ENCODE results near the gene CAPN1. TPM values are rescaled to one million over a fixed set of nuclear protein-coding genes. Genes with fewer than 3 reads are reported as not detected.

The CAPN1 gene
- total RNA-seq, 1 donor from 2014 or later, result 154 TPM

GRCh38 chr11:65180877-65181568 is 705 bp upstream of the CAPN1 start:
- TF ChIP-seq CTCF (IDR thresholded peaks at IDR 0.05), result peak; percentile 64
- Mint-ChIP-seq H3K4me1 (ENCODE audit: unreplicated experiment) (peaks cover 13% of the 10 kb centered on the region), H3K9me3 (ENCODE audit: unreplicated experiment) (no peaks in the 10 kb centered on the region), H3K27ac (ENCODE audit: unreplicated experiment) (no peak overlapping the region), H3K36me3 (ENCODE audit: unreplicated experiment) (no peaks in the 10 kb centered on the region), H3K4me3 (ENCODE audit: unreplicated experiment) (peak overlapping the region; percentile 82), H3K27me3 (ENCODE audit: unreplicated experiment) (no peaks in the 10 kb centered on the region)
- DNase-seq (ENCODE audit: extremely low spot score, unreplicated experiment), result peak; percentile 94

- H3K4me1 Mint-ChIP-seq (ENCODE audit: unreplicated experiment), result peaks cover 13% of the 10 kb centered on the region
- H3K9me3 Mint-ChIP-seq (ENCODE audit: unreplicated experiment), result no peaks in the 10 kb centered on the region
- H3K27me3 Mint-ChIP-seq (ENCODE audit: unreplicated experiment), result no peaks in the 10 kb centered on the region
- peak overlapping the region; percentile 80 for H3K27ac Mint-ChIP-seq (ENCODE audit: unreplicated experiment)
- no peak for TF ChIP-seq CTCF (IDR thresholded peaks at IDR 0.05)
- peaks cover 10% of the 10 kb centered on the region for H3K36me3 Mint-ChIP-seq (ENCODE audit: unreplicated experiment)
- H3K4me3 Mint-ChIP-seq (ENCODE audit: unreplicated experiment), result peak overlapping the region; percentile 83
- DNase-seq (ENCODE audit: extremely low spot score, unreplicated experiment), result no peak
Measured at GRCh38 chr11:65182258-65183170, 786 bp downstream of the CAPN1 start.

- H3K4me1 Mint-ChIP-seq (ENCODE audit: unreplicated experiment), result peaks cover 13% of the 10 kb centered on the region
- H3K27ac Mint-ChIP-seq (ENCODE audit: unreplicated experiment), result no peak overlapping the region
Measured at GRCh38 chr11:65183201-65183891, 1.6 kb downstream of the CAPN1 start.

GRCh38 chr11:65184146-65184545 is 2.4 kb downstream of the CAPN1 start:
- no peaks in the 10 kb centered on the region for H3K9me3 Mint-ChIP-seq (ENCODE audit: unreplicated experiment)
- TF ChIP-seq CTCF (IDR thresholded peaks at IDR 0.05), result no peak
- H3K27ac Mint-ChIP-seq (ENCODE audit: unreplicated experiment), result no peak overlapping the region
- peaks cover 13% of the 10 kb centered on the region for H3K36me3 Mint-ChIP-seq (ENCODE audit: unreplicated experiment)
- H3K4me1 Mint-ChIP-seq (ENCODE audit: unreplicated experiment), result peaks cover 13% of the 10 kb centered on the region
- no peak overlapping the region for H3K4me3 Mint-ChIP-seq (ENCODE audit: unreplicated experiment)
- DNase-seq (ENCODE audit: extremely low spot score, unreplicated experiment), result no peak
- no peaks in the 10 kb centered on the region for H3K27me3 Mint-ChIP-seq (ENCODE audit: unreplicated experiment)

More at GRCh38 chr11:65183201-65183891, 1.6 kb downstream of the CAPN1 start:
- DNase-seq (ENCODE audit: extremely low spot score, unreplicated experiment), result no peak
- no peak for TF ChIP-seq CTCF (IDR thresholded peaks at IDR 0.05)
- peaks cover 10% of the 10 kb centered on the region for H3K36me3 Mint-ChIP-seq (ENCODE audit: unreplicated experiment)
- H3K4me3 Mint-ChIP-seq (ENCODE audit: unreplicated experiment), result peak overlapping the region; percentile 83
- H3K27me3 Mint-ChIP-seq (ENCODE audit: unreplicated experiment), result no peaks in the 10 kb centered on the region
- H3K9me3 Mint-ChIP-seq (ENCODE audit: unreplicated experiment), result no peaks in the 10 kb centered on the region
